HepG2 (cell line): ENCODE data around the gene PPP2R2D. TPM values are rescaled to one million over a fixed set of nuclear protein-coding genes. Genes with fewer than 3 reads are reported as not detected.

Experiments
- ARID4A ChIP-seq: sonication (generic); formaldehyde crosslinking; IDR thresholded peaks from 2 replicates; pipeline ENCODE4 v1.5.0; 2020; ENCODE audit warnings: mild to moderate bottlenecking, missing genetic modification reagents, borderline replicate concordance
- CREB1 ChIP-seq, 2 experiments: fragments of 450-650 bp in 1 of 2; IDR thresholded peaks; 2 replicates each; pipeline ENCODE4 v1.6.1; 2016 to 2017; ENCODE audit warnings: control low read depth in 1 of 2, mild to moderate bottlenecking in 1 of 2, missing compliant biosample characterization in 1 of 2, missing genetic modification characterization in 1 of 2
- FOSL2 ChIP-seq: sonication (generic); formaldehyde crosslinking; IDR thresholded peaks from 2 replicates; pipeline ENCODE4 v1.4.0; 2020; ENCODE audit warnings: missing genetic modification reagents
- FOXA1 ChIP-seq, 2 experiments: fragments of 450-650 bp in 1 of 2; sonication (generic) in 1 of 2; formaldehyde crosslinking in 1 of 2; IDR thresholded peaks; 2 replicates each; pipeline versions ENCODE4 v1.4.0 to v1.6.1; 2016 to 2020; ENCODE audit warnings: missing genetic modification reagents in 1 of 2
- GABPB1 ChIP-seq: IDR thresholded peaks from 2 replicates; pipeline ENCODE4 v1.6.1; 2016; ENCODE audit warnings: mild to moderate bottlenecking, missing genetic modification reagents, moderate library complexity, missing compliant biosample characterization
- HMGXB4 ChIP-seq, 2 experiments: sonication (generic) in 1 of 2; formaldehyde crosslinking in 1 of 2; IDR thresholded peaks; 2 replicates each; pipeline versions ENCODE4 v1.4.0 to v1.6.1; 2018 to 2020; ENCODE audit warnings: missing genetic modification reagents in 2 of 2, borderline replicate concordance in 1 of 2, low read depth in 1 of 2, mild to moderate bottlenecking in 1 of 2, missing biosample characterization in 1 of 2
- PHF8 ChIP-seq: sonication (generic); formaldehyde crosslinking; IDR thresholded peaks from 2 replicates; pipeline ENCODE4 v1.5.0; 2020; ENCODE audit warnings: missing genetic modification reagents
- RXRA ChIP-seq: sonication (generic); formaldehyde crosslinking; IDR thresholded peaks from 2 replicates; pipeline ENCODE4 v1.5.1; 2020; ENCODE audit warnings: missing genetic modification reagents
- ZNF235 ChIP-seq: sonication (generic); formaldehyde crosslinking; IDR thresholded peaks from 2 replicates; pipeline ENCODE4 v1.8.1; 2023; ENCODE audit warnings: mild to moderate bottlenecking, missing genetic modification reagents, borderline replicate concordance
- ZNF891 ChIP-seq: sonication (generic); formaldehyde crosslinking; IDR thresholded peaks from 2 replicates; pipeline ENCODE4 v1.5.0; 2020; ENCODE audit warnings: mild to moderate bottlenecking, missing genetic modification reagents
- polyA plus RNA-seq, 8 experiments: library from polyadenylated mRNA; depleted of rRNA in 3 of 8; stranded (reverse) in 7 of 8; unstranded in 1 of 8; fragments of >200 nt; fragmentation: Illumina TruSeq in 4 of 8; extraction: Trizol in 4 of 8; gene quantifications; 2 replicates each; pipeline versions ENCODE4 v1.2.1 to v1.2.3, GENCODE V29; 2011 to 2016; ENCODE audit warnings: low read depth in 4 of 8, missing spikeins in 1 of 8, mixed read lengths in 1 of 8; ENCODE audit not compliant: insufficient read depth in 1 of 8
- total RNA-seq, 5 experiments: library from RNA; depleted of rRNA; stranded (reverse); fragments of >200 nt; fragmentation: Illumina TruSeq; extraction: Trizol; gene quantifications; 2 replicates each; pipeline ENCODE4 v1.2.3, GENCODE V29; 2016; ENCODE audit warnings: low read depth in 1 of 5
- TF ChIP-seq, protein P1 (sequence below): sonication (generic); formaldehyde crosslinking; IDR thresholded peaks from 2 replicates; pipeline ENCODE4 v1.4.0; 2020; ENCODE audit warnings: missing genetic modification reagents, borderline replicate concordance
- TF ChIP-seq, protein P2 (sequence below): conservative IDR thresholded peaks from 2 replicates; pipeline ENCODE4 v1.6.1; 2018; ENCODE audit warnings: missing genetic modification reagents
- TF ChIP-seq, protein P3 (sequence below): sonication (generic); formaldehyde crosslinking; IDR thresholded peaks from 2 replicates; pipeline ENCODE4 v1.5.0; 2020; ENCODE audit warnings: missing genetic modification reagents

PPP2R2D gene
- total and polyA plus RNA-seq, 2 of the 13 experiments (the other 11 are each of a cell fraction or from before 2014, with no cell fraction given), result 32.7 to 33.2 TPM

DNA sequence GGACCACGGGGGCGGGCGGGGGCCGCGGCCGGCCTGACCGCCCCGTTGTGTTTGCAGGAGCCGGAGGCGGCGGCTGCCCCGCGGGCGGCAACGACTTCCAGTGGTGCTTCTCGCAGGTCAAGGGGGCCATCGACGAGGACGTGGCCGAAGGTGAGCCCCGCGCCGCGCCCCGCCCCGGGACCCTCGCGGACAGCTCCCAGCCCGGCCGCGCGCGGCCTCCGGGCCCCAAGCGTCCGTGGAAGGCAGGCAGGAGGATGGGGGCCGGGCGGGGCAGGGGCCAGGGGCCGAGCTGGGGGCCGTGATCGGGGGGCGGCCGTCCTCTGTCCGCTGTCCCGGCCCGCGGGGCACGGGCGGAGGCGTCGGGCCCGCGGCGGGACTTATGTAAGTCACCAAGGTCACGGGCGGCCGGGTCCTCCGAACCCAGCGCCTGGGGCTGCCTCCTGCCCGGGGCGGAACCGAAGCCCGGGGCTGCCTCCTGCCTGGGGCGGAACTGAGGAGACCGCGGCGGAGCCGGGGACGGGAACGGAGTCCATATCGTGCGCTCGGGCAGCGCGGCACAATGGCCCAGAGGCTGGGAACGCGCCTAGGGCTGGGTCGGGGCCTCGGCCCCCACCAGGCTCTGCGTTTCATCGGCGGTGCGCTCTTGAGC lies 497 bp downstream of the PPP2R2D start (continued):
- peak; percentile 12; the same call in 1 of the 2 replicates for TF ChIP-seq FOSL2 (CRISPR knock-in tag)
- TF ChIP-seq, protein P1, sequence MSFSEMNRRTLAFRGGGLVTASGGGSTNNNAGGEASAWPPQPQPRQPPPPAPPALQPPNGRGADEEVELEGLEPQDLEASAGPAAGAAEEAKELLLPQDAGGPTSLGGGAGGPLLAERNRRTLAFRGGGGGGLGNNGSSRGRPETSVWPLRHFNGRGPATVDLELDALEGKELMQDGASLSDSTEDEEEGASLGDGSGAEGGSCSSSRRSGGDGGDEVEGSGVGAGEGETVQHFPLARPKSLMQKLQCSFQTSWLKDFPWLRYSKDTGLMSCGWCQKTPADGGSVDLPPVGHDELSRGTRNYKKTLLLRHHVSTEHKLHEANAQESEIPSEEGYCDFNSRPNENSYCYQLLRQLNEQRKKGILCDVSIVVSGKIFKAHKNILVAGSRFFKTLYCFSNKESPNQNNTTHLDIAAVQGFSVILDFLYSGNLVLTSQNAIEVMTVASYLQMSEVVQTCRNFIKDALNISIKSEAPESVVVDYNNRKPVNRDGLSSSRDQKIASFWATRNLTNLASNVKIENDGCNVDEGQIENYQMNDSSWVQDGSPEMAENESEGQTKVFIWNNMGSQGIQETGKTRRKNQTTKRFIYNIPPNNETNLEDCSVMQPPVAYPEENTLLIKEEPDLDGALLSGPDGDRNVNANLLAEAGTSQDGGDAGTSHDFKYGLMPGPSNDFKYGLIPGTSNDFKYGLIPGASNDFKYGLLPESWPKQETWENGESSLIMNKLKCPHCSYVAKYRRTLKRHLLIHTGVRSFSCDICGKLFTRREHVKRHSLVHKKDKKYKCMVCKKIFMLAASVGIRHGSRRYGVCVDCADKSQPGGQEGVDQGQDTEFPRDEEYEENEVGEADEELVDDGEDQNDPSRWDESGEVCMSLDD (CRISPR knock-in tag), result no peak
- peak; percentile 55; the same call in 1 of the 2 replicates for TF ChIP-seq ARID4A (CRISPR knock-in tag)
- TF ChIP-seq CREB1 (IDR thresholded peaks at IDR 0.05), result no peak
- no peak for TF ChIP-seq CREB1 (CRISPR knock-in tag; IDR thresholded peaks at IDR 0.05)
- 0 out of 2 replicates have a peak, but pooled peaks have one; percentile 28 for TF ChIP-seq ZNF891 (CRISPR knock-in tag)
- TF ChIP-seq RXRA (CRISPR knock-in tag), result peak; percentile 57; the same call in 1 of the 2 replicates
- peak; percentile 78 for TF ChIP-seq PHF8 (CRISPR knock-in tag)
- TF ChIP-seq, protein P2, sequence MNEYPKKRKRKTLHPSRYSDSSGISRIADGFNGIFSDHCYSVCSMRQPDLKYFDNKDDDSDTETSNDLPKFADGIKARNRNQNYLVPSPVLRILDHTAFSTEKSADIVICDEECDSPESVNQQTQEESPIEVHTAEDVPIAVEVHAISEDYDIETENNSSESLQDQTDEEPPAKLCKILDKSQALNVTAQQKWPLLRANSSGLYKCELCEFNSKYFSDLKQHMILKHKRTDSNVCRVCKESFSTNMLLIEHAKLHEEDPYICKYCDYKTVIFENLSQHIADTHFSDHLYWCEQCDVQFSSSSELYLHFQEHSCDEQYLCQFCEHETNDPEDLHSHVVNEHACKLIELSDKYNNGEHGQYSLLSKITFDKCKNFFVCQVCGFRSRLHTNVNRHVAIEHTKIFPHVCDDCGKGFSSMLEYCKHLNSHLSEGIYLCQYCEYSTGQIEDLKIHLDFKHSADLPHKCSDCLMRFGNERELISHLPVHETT (CRISPR knock-in tag), result 0 out of 2 replicates have a peak, but pooled peaks have one; percentile 26
- TF ChIP-seq GABPB1 (CRISPR knock-in tag), result peak; percentile 74; the same call in 1 of the 2 replicates
- no peak for TF ChIP-seq FOXA1 (IDR thresholded peaks at IDR 0.05)
- no peak for TF ChIP-seq FOXA1 (CRISPR knock-in tag; IDR thresholded peaks at IDR 0.05)
- 0 out of 4 replicates have a peak, but pooled peaks of 1 of the 2 experiments have one; percentile 45 for TF ChIP-seq HMGXB4 (CRISPR knock-in tag; IDR thresholded peaks at IDR 0.05; ENCODE audit: borderline replicate concordance in 1 of 2, low read depth in 1 of 2)
- TF ChIP-seq ZNF235 (CRISPR knock-in tag), result 0 out of 2 replicates have a peak, but pooled peaks have one; percentile 40
- TF ChIP-seq, protein P3, sequence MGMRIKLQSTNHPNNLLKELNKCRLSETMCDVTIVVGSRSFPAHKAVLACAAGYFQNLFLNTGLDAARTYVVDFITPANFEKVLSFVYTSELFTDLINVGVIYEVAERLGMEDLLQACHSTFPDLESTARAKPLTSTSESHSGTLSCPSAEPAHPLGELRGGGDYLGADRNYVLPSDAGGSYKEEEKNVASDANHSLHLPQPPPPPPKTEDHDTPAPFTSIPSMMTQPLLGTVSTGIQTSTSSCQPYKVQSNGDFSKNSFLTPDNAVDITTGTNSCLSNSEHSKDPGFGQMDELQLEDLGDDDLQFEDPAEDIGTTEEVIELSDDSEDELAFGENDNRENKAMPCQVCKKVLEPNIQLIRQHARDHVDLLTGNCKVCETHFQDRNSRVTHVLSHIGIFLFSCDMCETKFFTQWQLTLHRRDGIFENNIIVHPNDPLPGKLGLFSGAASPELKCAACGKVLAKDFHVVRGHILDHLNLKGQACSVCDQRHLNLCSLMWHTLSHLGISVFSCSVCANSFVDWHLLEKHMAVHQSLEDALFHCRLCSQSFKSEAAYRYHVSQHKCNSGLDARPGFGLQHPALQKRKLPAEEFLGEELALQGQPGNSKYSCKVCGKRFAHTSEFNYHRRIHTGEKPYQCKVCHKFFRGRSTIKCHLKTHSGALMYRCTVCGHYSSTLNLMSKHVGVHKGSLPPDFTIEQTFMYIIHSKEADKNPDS, result no peak
